GM21360 (cell line): ENCODE data around the gene CMPK1.

ENCODE experiments used
- ATAC-seq: cut with Tn5 transposase; IDR thresholded peaks from one replicate; pipeline ENCODE4 v1.9.1; 2021; ENCODE audit warnings: mild to moderate bottlenecking, moderate library complexity; ENCODE audit not compliant: unreplicated experiment

CMPK1 gene

GRCh38 chr1:47418681-47419325 lies 85.2 kb downstream of the CMPK1 start:
- ATAC-seq = no peak

GRCh38 chr1:47420547-47420946 lies 87.0 kb downstream of the CMPK1 start:
- ATAC-seq = no peak

GRCh38 chr1:47423872-47424271 lies 90.3 kb downstream of the CMPK1 start:
- no peak for ATAC-seq

- ATAC-seq = no peak
Measured at GRCh38 chr1:47424336-47424982, 90.9 kb downstream of the CMPK1 start.
